HepG2 (cell line): Measurements from ENCODE around the gene ZC3H18. TPM values are rescaled to one million over a fixed set of nuclear protein-coding genes. Genes with fewer than 3 reads are reported as not detected.

Source experiments
- ARNT ChIP-seq: fragments of 450-650 bp; IDR thresholded peaks from 2 replicates; pipeline ENCODE4 v1.6.1; 2017
- GATAD1 ChIP-seq: IDR thresholded peaks from 2 replicates; pipeline ENCODE4 v1.6.1; 2016; ENCODE audit warnings: missing genetic modification reagents, missing compliant biosample characterization
- PHF21A ChIP-seq: sonication (generic); formaldehyde crosslinking; IDR thresholded peaks from 2 replicates; pipeline ENCODE4 v1.5.0; 2020; ENCODE audit warnings: mild to moderate bottlenecking, missing genetic modification reagents
- PRPF4 ChIP-seq: fragments of 200-400 bp; formaldehyde crosslinking; IDR thresholded peaks from 2 replicates; pipeline ENCODE4 v1.6.1; 2016; ENCODE audit warnings: low read length, low read depth; ENCODE audit not compliant: poor library complexity, severe bottlenecking
- RFXAP ChIP-seq: sonication (generic); formaldehyde crosslinking; IDR thresholded peaks from 2 replicates; pipeline ENCODE4 v1.4.0; 2020; ENCODE audit warnings: missing genetic modification reagents, borderline replicate concordance
- SSRP1 ChIP-seq: IDR thresholded peaks from 2 replicates; pipeline ENCODE4 v1.6.1; 2016; ENCODE audit warnings: control low read depth
- STAG1 ChIP-seq: sonication (generic); formaldehyde crosslinking; IDR thresholded peaks from 2 replicates; pipeline ENCODE4 v1.4.0; 2020; ENCODE audit warnings: missing genetic modification reagents
- TMF1 ChIP-seq: sonication (generic); formaldehyde crosslinking; IDR thresholded peaks from 2 replicates; pipeline ENCODE4 v1.8.1; 2022; ENCODE audit warnings: low read depth, missing genetic modification reagents
- XBP1 ChIP-seq: sonication (generic); formaldehyde crosslinking; IDR thresholded peaks from 2 replicates; pipeline ENCODE4 v1.5.0; 2020; ENCODE audit warnings: missing genetic modification reagents
- ZNF430 ChIP-seq: sonication (generic); formaldehyde crosslinking; IDR thresholded peaks from 2 replicates; pipeline ENCODE4 v1.9.0; 2021; ENCODE audit warnings: mild to moderate bottlenecking, missing genetic modification reagents
- ZNF460 ChIP-seq: sonication (generic); formaldehyde crosslinking; IDR thresholded peaks from 2 replicates; pipeline ENCODE4 v1.5.1; 2020; ENCODE audit warnings: missing genetic modification reagents, mild to moderate bottlenecking, borderline replicate concordance
- ZNF547 ChIP-seq: sonication (generic); formaldehyde crosslinking; IDR thresholded peaks from 2 replicates; pipeline ENCODE4 v1.5.1; 2020; ENCODE audit warnings: mild to moderate bottlenecking, missing genetic modification reagents
- ZNF839 ChIP-seq: sonication (generic); formaldehyde crosslinking; IDR thresholded peaks from 2 replicates; pipeline ENCODE4 v1.4.0; 2020; ENCODE audit warnings: missing genetic modification reagents, mild to moderate bottlenecking, borderline replicate concordance
- polyA plus RNA-seq, 8 experiments: library from polyadenylated mRNA; depleted of rRNA in 3 of 8; stranded (reverse) in 7 of 8; unstranded in 1 of 8; fragments of >200 nt; fragmentation: Illumina TruSeq in 4 of 8; extraction: Trizol in 4 of 8; gene quantifications; 2 replicates each; pipeline versions ENCODE4 v1.2.1 to v1.2.3, GENCODE V29; 2011 to 2016; ENCODE audit warnings: low read depth in 4 of 8, missing spikeins in 1 of 8, mixed read lengths in 1 of 8; ENCODE audit not compliant: insufficient read depth in 1 of 8
- total RNA-seq, 5 experiments: library from RNA; depleted of rRNA; stranded (reverse); fragments of >200 nt; fragmentation: Illumina TruSeq; extraction: Trizol; gene quantifications; 2 replicates each; pipeline ENCODE4 v1.2.3, GENCODE V29; 2016; ENCODE audit warnings: low read depth in 1 of 5
- TF ChIP-seq, protein P1 (sequence below), 2 experiments: sonication (generic) in 1 of 2; formaldehyde crosslinking in 1 of 2; IDR thresholded peaks; 2 replicates each; pipeline versions ENCODE4 v1.4.0 to v1.6.1; 2016 to 2020; ENCODE audit warnings: borderline replicate concordance in 1 of 2, low read depth in 1 of 2, mild to moderate bottlenecking in 1 of 2, missing genetic modification reagents in 1 of 2
- TF ChIP-seq, protein P2 (sequence below): sonication (generic); formaldehyde crosslinking; conservative IDR thresholded peaks from 2 replicates; pipeline ENCODE4 v1.8.0; 2022; ENCODE audit warnings: low read depth, missing genetic modification reagents
- TF ChIP-seq, protein P3 (sequence below): sonication (generic); formaldehyde crosslinking; IDR thresholded peaks from 2 replicates; pipeline ENCODE4 v1.5.1; 2020; ENCODE audit warnings: mild to moderate bottlenecking, moderate library complexity, missing genetic modification reagents

ZC3H18 gene
- total and polyA plus RNA-seq, 2 of the 13 experiments (the other 11 are each of a cell fraction or from before 2014, with no cell fraction given): 11.2 to 27.4 TPM

DNA sequence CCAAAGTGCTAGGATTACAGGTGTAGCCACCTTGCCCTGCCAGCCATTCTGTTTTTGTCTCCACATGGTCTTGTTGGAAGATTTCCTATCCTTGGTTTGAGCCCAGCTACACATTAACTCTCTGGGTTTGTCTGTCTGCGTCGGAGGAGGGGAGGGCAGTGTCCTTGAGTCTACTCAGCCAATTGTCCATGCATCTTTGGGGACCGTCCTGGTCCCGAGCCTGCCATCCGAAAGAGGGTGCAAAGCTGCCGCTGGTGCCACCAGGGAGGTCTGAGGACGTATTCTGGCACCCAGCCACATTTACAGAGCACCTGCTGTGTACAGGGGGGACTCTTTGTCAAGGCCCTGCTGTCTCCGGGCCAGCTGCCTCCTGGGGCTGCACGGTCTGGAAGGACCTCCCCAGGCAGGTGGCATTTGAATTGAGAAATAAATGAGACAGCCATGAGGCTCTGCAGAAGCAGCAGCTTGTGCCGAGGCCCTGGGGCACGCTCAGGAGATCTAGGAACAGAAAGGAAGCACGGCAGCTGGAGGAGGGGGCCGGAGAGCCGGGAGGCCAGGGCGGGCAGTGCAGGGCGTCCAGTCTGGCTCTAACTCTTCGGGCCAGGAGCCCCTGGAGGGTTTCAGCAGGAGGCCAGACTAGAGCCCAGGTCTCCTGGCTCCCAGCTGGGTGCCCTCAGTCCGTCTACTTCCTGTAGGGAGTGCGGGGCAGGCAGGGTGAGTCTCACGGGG, 79.2 kb downstream of the ZC3H18 start (continued):
- TF ChIP-seq, protein P1, sequence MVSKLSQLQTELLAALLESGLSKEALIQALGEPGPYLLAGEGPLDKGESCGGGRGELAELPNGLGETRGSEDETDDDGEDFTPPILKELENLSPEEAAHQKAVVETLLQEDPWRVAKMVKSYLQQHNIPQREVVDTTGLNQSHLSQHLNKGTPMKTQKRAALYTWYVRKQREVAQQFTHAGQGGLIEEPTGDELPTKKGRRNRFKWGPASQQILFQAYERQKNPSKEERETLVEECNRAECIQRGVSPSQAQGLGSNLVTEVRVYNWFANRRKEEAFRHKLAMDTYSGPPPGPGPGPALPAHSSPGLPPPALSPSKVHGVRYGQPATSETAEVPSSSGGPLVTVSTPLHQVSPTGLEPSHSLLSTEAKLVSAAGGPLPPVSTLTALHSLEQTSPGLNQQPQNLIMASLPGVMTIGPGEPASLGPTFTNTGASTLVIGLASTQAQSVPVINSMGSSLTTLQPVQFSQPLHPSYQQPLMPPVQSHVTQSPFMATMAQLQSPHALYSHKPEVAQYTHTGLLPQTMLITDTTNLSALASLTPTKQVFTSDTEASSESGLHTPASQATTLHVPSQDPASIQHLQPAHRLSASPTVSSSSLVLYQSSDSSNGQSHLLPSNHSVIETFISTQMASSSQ (IDR thresholded peaks at IDR 0.05; ENCODE audit: low read depth): 0 out of 2 replicates have a peak, but pooled peaks have one; percentile 9
- TF ChIP-seq, protein P1 (CRISPR knock-in tag; IDR thresholded peaks at IDR 0.05; ENCODE audit: borderline replicate concordance): peak; percentile 40; the same call in 1 of the 2 replicates
- TF ChIP-seq XBP1 (CRISPR knock-in tag) (no peak), ZNF430 (CRISPR knock-in tag) (peak; percentile 45; the same call in 1 of the 2 replicates), ZNF839 (CRISPR knock-in tag) (0 out of 2 replicates have a peak, but pooled peaks have one; percentile 49), GATAD1 (no peak; the same call in 1 of the 2 replicates), ZNF547 (CRISPR knock-in tag) (no peak; the same call in 1 of the 2 replicates), ZNF460 (CRISPR knock-in tag) (0 out of 2 replicates have a peak, but pooled peaks have one; percentile 15), STAG1 (no peak), PRPF4 (no peak), RFXAP (CRISPR knock-in tag) (no peak), TMF1 (CRISPR knock-in tag) (peak; percentile 4; the same call in 1 of the 2 replicates), PHF21A (CRISPR knock-in tag) (peak; percentile 49; the same call in 1 of the 2 replicates), ARNT (no peak), SSRP1 (peak; percentile 43; the same call in 1 of the 2 replicates)
- TF ChIP-seq, protein P2, sequence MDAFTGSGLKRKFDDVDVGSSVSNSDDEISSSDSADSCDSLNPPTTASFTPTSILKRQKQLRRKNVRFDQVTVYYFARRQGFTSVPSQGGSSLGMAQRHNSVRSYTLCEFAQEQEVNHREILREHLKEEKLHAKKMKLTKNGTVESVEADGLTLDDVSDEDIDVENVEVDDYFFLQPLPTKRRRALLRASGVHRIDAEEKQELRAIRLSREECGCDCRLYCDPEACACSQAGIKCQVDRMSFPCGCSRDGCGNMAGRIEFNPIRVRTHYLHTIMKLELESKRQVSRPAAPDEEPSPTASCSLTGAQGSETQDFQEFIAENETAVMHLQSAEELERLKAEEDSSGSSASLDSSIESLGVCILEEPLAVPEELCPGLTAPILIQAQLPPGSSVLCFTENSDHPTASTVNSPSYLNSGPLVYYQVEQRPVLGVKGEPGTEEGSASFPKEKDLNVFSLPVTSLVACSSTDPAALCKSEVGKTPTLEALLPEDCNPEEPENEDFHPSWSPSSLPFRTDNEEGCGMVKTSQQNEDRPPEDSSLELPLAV: no peak
- TF ChIP-seq, protein P3, sequence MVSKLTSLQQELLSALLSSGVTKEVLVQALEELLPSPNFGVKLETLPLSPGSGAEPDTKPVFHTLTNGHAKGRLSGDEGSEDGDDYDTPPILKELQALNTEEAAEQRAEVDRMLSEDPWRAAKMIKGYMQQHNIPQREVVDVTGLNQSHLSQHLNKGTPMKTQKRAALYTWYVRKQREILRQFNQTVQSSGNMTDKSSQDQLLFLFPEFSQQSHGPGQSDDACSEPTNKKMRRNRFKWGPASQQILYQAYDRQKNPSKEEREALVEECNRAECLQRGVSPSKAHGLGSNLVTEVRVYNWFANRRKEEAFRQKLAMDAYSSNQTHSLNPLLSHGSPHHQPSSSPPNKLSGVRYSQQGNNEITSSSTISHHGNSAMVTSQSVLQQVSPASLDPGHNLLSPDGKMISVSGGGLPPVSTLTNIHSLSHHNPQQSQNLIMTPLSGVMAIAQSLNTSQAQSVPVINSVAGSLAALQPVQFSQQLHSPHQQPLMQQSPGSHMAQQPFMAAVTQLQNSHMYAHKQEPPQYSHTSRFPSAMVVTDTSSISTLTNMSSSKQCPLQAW: peak; percentile 75
